ENCODE measurements around the gene TNFSF15. TPM values are rescaled to one million over a fixed set of nuclear protein-coding genes. Genes with fewer than 3 reads are reported as not detected.

Gene TNFSF15
- total RNA-seq, 1 donor from 2014 or later: 0.11 TPM

GRCh38 chr9:114804505-114804904 lies 1.3 kb downstream of the TNFSF15 start:
- H3K4me1 ChIP-seq: peaks cover 3% of the 10 kb centered on the region
- H3K36me3 ChIP-seq: no peaks in the 10 kb centered on the region
- H3K4me3 ChIP-seq: no peak overlapping the region
- intact Hi-C loops (cut with micrococcal nuclease): no loop called here
- DNase-seq: no peak
- no peaks in the 10 kb centered on the region for H3K9me3 ChIP-seq (replicated peaks)
- no peak overlapping the region for H3K27ac ChIP-seq (replicated peaks)
- TF ChIP-seq, protein P1, sequence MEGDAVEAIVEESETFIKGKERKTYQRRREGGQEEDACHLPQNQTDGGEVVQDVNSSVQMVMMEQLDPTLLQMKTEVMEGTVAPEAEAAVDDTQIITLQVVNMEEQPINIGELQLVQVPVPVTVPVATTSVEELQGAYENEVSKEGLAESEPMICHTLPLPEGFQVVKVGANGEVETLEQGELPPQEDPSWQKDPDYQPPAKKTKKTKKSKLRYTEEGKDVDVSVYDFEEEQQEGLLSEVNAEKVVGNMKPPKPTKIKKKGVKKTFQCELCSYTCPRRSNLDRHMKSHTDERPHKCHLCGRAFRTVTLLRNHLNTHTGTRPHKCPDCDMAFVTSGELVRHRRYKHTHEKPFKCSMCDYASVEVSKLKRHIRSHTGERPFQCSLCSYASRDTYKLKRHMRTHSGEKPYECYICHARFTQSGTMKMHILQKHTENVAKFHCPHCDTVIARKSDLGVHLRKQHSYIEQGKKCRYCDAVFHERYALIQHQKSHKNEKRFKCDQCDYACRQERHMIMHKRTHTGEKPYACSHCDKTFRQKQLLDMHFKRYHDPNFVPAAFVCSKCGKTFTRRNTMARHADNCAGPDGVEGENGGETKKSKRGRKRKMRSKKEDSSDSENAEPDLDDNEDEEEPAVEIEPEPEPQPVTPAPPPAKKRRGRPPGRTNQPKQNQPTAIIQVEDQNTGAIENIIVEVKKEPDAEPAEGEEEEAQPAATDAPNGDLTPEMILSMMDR (IDR thresholded peaks at IDR 0.05; ENCODE audit: borderline replicate concordance): no peak
- peaks cover 36% of the 10 kb centered on the region for H3K27me3 ChIP-seq (ENCODE audit: low read depth)

- TF ChIP-seq, protein P1 (IDR thresholded peaks at IDR 0.05; ENCODE audit: borderline replicate concordance): no peak
- DNase-seq: peak; percentile 21
- H3K27me3 ChIP-seq (ENCODE audit: low read depth): peaks cover 38% of the 10 kb centered on the region
- H3K36me3 ChIP-seq: no peaks in the 10 kb centered on the region
- no peak overlapping the region for H3K27ac ChIP-seq (replicated peaks)
- H3K9me3 ChIP-seq (replicated peaks): no peaks in the 10 kb centered on the region
- H3K4me1 ChIP-seq: peaks cover 3% of the 10 kb centered on the region
- intact Hi-C loops (cut with micrococcal nuclease): no loop called here
- H3K4me3 ChIP-seq: no peak overlapping the region
These were observed 2.2 kb downstream of the TNFSF15 start for GRCh38 chr9:114803479-114804265.

GRCh38 chr9:114799925-114800324 lies 5.9 kb downstream of the TNFSF15 start:
- peaks cover 47% of the 10 kb centered on the region for H3K27me3 ChIP-seq (ENCODE audit: low read depth)
- no peak for DNase-seq
- TF ChIP-seq, protein P1 (IDR thresholded peaks at IDR 0.05; ENCODE audit: borderline replicate concordance): no peak
- intact Hi-C loops (cut with micrococcal nuclease): no loop called here
- no peaks in the 10 kb centered on the region for H3K36me3 ChIP-seq
- H3K9me3 ChIP-seq (replicated peaks): no peaks in the 10 kb centered on the region
- no peak overlapping the region for H3K27ac ChIP-seq (replicated peaks)
- H3K4me3 ChIP-seq: no peak overlapping the region
- no peaks in the 10 kb centered on the region for H3K4me1 ChIP-seq

DNA sequence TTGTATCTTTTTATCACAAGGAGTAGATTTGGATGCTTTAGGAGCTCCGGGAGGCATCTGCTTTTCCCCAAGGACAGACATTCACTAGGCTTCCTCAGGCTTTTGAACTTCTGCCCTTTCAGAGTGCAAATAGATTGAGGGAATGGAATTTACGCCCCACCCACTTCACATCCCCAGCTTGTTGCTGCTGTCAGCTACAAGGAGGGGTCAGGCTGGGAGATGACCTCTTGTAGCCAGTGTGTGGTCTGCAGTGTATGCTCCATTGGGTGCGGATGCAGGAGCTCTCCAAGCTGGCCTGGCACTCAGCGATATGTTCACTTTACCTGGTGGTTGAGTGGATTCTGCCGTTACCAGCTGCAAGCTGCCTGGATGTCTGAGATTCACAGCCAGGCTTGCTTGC lies 6.4 kb downstream of the TNFSF15 start:
- Histone ChIP-seq H3K27ac (replicated peaks) (no peak overlapping the region), H3K4me1 (no peaks in the 10 kb centered on the region), H3K9me3 (replicated peaks) (no peaks in the 10 kb centered on the region), H3K4me3 (no peak overlapping the region), H3K36me3 (no peaks in the 10 kb centered on the region), H3K27me3 (ENCODE audit: low read depth) (peaks cover 50% of the 10 kb centered on the region)
- TF ChIP-seq, protein P1 (IDR thresholded peaks at IDR 0.05; ENCODE audit: borderline replicate concordance): no peak
- intact Hi-C loops (cut with micrococcal nuclease): no loop called here
- no peak for DNase-seq

GRCh38 chr9:114798780-114799427 lies 6.9 kb downstream of the TNFSF15 start:
- Histone ChIP-seq H3K4me3 (no peak overlapping the region), H3K36me3 (no peaks in the 10 kb centered on the region), H3K27ac (replicated peaks) (no peak overlapping the region), H3K9me3 (replicated peaks) (no peaks in the 10 kb centered on the region), H3K27me3 (ENCODE audit: low read depth) (peaks cover 46% of the 10 kb centered on the region), H3K4me1 (no peaks in the 10 kb centered on the region)
- intact Hi-C loops (cut with micrococcal nuclease): no loop called here
- TF ChIP-seq, protein P1 (IDR thresholded peaks at IDR 0.05; ENCODE audit: borderline replicate concordance): no peak
- DNase-seq: no peak

Measured in left ventricle myocardium inferior (tissue), 1 donor.